ENCODE results near the gene ASTN2. TPM values are rescaled to one million over a fixed set of nuclear protein-coding genes. Genes with fewer than 3 reads are reported as not detected.

The ASTN2 gene
- total and polyA plus RNA-seq, 2 experiments from 2014 or later = 7.0 to 24.6 TPM

GRCh38 chr9:116703634-116704033 is 711.2 kb downstream of the ASTN2 start:
- Histone ChIP-seq H3K4me2 (no peak overlapping the region), H3K27ac (ENCODE audit: low read depth) (no peak overlapping the region), H3K9me2 (ENCODE audit: insufficient read depth) (no peaks in the 10 kb centered on the region), H3F3A (replicated peaks; ENCODE audit: low read depth) (no peaks in the 10 kb centered on the region), H3K36me3 (ENCODE audit: insufficient read depth) (peaks cover 10% of the 10 kb centered on the region; the same call in 1 of the 2 replicates), H3K79me2 (replicated peaks; ENCODE audit: insufficient read depth) (no peaks in the 10 kb centered on the region), H3K27me3 (ENCODE audit: insufficient read depth) (no peaks in the 10 kb centered on the region), H4K20me1 (replicated peaks; ENCODE audit: insufficient read depth) (peaks cover 8% of the 10 kb centered on the region; the same call in 1 of the 2 replicates), H3K4me1 (ENCODE audit: insufficient read depth) (peaks cover 6% of the 10 kb centered on the region; the same call in 1 of the 2 replicates), H3K4me3 (no peak overlapping the region), H2AFZ (no peak overlapping the region)
- Mint-ChIP-seq H3K36me3 (ENCODE audit: low read depth) (peaks cover 13% of the 10 kb centered on the region; the same call in 2 of the 3 replicates), H3K9me3 (no peaks in the 10 kb centered on the region), H3K4me1 (peaks cover 10% of the 10 kb centered on the region; the same call in 2 of the 3 replicates), H3K27me3 (ENCODE audit: insufficient read depth, low read depth, poor library complexity) (peaks cover 1% of the 10 kb centered on the region), H3K4me3 (no peak overlapping the region), H3K27ac (no peak overlapping the region)
- no peak for DNase-seq (ENCODE audit: low spot score)
- no peak for ATAC-seq
- no peak for TF ChIP-seq EZH2 (IDR thresholded peaks at IDR 0.05; ENCODE audit: low read depth, unreplicated experiment)
- TF ChIP-seq ZNF462 (CRISPR knock-in tag; IDR thresholded peaks at IDR 0.05) = no peak
- no peak for TF ChIP-seq ZNF114 (CRISPR knock-in tag; IDR thresholded peaks at IDR 0.05)
- no peak for TF ChIP-seq ZNF331 (CRISPR knock-in tag; IDR thresholded peaks at IDR 0.05; ENCODE audit: low read depth)
- TF ChIP-seq JUNB (IDR thresholded peaks at IDR 0.05; ENCODE audit: unreplicated experiment) = no peak
- TF ChIP-seq, protein P1, sequence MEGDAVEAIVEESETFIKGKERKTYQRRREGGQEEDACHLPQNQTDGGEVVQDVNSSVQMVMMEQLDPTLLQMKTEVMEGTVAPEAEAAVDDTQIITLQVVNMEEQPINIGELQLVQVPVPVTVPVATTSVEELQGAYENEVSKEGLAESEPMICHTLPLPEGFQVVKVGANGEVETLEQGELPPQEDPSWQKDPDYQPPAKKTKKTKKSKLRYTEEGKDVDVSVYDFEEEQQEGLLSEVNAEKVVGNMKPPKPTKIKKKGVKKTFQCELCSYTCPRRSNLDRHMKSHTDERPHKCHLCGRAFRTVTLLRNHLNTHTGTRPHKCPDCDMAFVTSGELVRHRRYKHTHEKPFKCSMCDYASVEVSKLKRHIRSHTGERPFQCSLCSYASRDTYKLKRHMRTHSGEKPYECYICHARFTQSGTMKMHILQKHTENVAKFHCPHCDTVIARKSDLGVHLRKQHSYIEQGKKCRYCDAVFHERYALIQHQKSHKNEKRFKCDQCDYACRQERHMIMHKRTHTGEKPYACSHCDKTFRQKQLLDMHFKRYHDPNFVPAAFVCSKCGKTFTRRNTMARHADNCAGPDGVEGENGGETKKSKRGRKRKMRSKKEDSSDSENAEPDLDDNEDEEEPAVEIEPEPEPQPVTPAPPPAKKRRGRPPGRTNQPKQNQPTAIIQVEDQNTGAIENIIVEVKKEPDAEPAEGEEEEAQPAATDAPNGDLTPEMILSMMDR (conservative IDR thresholded peaks at IDR 0.05; ENCODE audit: low read depth in 2 of 2) = no peak
- TF ChIP-seq NANOG (IDR thresholded peaks at IDR 0.05; ENCODE audit: borderline replicate concordance) = no peak
- TF ChIP-seq STAT1 (IDR thresholded peaks at IDR 0.05; ENCODE audit: unreplicated experiment) = no peak
- no peak for TF ChIP-seq EZH2phosphoT487 (IDR thresholded peaks at IDR 0.05; ENCODE audit: unreplicated experiment)
- TF ChIP-seq CREB1 (CRISPR knock-in tag; IDR thresholded peaks at IDR 0.05; ENCODE audit: low read depth) = no peak
- no peak for TF ChIP-seq REST (IDR thresholded peaks at IDR 0.05; ENCODE audit: unreplicated experiment)
- TF ChIP-seq ETS1 (IDR thresholded peaks at IDR 0.05) = no peak
- no peak for TF ChIP-seq POLR2AphosphoS5 (IDR thresholded peaks at IDR 0.05; ENCODE audit: low read depth)

All from GM23338 (cell line).